ENCODE data around the gene OR14C36. TPM values are rescaled to one million over a fixed set of nuclear protein-coding genes. Genes with fewer than 3 reads are reported as not detected.
"Not testable (repeated sequence)": the region's sequence is repeated elsewhere in the genome, so short reads cannot be mapped to it uniquely, and the experiment has no call there.

Gene OR14C36, protein sequence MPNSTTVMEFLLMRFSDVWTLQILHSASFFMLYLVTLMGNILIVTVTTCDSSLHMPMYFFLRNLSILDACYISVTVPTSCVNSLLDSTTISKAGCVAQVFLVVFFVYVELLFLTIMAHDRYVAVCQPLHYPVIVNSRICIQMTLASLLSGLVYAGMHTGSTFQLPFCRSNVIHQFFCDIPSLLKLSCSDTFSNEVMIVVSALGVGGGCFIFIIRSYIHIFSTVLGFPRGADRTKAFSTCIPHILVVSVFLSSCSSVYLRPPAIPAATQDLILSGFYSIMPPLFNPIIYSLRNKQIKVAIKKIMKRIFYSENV
- total RNA-seq, result not detected in 2 replicates

DNA sequence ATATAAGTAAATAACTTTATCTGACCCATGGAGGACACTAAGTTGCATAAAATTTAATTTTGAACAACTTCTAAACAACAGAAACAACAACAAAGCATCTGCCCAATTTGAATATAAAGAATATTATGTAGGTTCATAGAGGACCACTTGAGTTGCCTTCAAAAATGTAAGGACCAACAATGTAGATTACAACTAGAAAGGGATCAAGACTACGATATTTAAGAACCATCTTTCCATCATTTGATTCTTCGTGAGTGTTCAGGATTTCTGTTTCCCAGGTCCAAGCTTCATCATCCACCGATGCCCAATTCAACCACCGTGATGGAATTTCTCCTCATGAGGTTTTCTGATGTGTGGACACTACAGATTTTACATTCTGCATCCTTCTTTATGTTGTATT, at the start of gene OR14C36:
Gene OR14C36 (plus strand): TSS at position 301 of the 400 bp plus-strand sequence. CDS start 0 bp downstream, at position 301.
- DNase-seq (ENCODE audit: low read depth in 2 of 2), result no peak

DNA sequence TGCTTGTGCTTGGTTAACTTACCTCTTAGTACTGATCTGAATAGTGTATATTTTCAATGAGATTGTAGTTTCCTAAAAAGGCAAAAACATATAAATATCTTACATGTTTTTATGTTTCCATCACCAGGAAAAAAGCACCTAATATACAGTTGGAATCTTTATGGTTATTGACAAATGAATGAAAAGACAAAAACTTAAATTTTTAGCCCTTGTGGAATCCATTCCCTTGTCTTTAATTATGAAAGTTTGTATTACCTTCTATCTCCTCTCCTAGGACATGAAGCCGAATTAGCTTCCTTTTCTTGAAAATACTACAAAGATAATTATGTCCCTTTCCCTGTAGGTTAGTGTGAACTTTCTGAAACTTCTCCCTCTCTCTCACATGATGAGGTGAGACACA, 45.3 kb upstream of the OR14C36 start, which contains the start of gene OR2T12:
Gene OR2T12 (minus strand): TSS at position 101 of the 400 bp plus-strand sequence. CDS start 7,846 bp downstream, outside the sequence.
- DNase-seq (ENCODE audit: low read depth in 2 of 2), result no peak

DNA sequence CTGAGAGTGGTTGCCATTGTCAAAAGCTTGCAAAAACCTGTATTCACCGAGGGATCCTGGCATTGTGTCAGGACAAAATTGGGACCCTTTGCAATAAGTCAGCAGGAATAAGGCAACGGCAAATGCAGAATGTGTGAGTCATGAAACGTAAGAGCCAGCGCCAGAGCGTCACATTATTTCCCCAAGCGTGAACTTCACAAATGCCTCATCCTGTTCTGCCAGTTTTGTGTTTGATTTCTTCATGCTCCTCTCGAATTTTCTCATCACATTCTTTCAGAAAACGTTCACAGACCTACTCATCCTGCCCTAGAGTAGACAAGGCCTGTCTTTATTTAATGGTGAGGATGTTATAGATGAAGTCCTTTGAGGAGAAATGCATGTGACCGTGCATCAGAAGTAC, 42.9 kb upstream of the OR14C36 start:
- not testable (repeated sequence) for DNase-seq (ENCODE audit: low read depth in 2 of 2)

DNA sequence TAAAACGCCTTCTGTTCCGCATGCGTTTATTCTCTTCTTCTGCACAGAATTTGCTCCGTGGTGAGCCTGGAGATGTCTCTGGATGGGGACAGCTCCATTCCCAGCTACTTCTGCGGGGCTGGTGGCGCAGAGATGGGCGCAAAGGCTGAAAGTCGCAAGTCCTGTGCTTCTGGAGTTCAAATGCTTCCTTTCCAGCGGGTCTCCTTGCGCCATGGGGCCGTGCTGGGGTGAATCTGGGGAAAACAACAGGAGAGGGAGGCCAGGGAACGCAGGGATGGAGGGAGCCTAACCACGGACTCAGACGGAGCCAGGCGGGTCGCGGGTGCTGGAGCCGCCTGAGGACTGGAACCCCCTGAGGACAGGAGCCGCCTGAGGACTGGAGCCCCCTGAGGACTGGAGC, 42.5 kb upstream of the OR14C36 start:
- DNase-seq (ENCODE audit: low read depth in 2 of 2), result no peak

DNA sequence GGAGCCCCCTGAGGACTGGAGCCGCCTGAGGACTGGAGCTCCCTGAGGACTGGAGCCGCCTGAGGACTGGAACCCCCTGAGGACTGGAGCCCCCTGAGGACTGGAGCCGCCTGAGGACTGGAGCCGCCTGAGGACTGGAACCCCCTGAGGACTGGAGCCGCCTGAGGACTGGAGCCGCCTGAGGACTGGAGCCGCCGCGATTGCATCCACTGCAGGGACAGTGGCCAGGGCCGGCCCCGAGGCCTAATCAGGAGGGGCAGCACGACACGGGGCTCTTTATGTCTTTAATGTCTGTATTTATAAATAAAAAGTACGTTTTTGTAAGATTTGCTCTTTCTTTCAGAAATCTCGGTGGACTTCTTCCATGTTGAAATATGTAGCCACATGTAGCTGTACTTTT, 41.8 kb upstream of the OR14C36 start:
- not testable (repeated sequence) for DNase-seq (ENCODE audit: low read depth in 2 of 2)

DNA sequence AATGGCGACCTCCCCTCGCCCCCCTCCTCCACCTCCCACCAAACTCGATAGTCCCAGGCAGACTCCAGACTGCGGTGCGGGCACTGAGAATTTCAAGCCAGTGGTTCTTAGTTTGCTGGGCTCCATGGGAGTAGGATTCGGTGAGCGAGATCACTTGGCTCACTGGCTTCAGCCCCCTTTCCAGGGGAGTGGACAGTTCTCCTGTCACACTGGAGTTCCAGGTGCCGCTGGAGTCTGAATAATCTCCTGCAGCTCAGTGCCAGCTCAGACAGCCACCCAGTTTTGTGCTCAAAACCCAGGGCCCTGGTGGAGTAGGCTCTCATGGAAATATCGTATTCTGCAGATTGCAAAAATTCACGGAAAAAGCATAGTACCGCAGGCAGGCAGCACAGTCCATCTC, 31.8 kb upstream of the OR14C36 start:
- DNase-seq (ENCODE audit: low read depth in 2 of 2), result no peak

DNA sequence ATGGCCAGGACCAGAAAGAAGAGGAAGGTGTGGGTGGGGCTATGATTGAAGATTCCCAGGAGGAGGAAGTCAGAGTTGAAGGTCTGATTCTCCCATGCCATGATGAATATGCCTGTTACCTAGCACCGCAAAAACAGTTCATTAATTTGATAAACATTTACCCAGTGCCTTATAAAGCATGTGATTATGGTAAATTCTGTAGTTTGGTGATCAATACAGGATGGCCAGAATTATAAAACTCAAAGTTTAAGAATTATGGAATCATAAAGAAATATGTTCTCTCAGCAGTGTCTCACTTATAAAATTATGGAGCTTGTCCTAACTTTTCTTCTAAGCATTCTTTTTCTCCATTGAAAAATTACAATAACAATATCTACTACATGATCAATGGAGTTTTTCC, 24.1 kb upstream of the OR14C36 start, which contains the start of gene OR2M7:
Gene OR2M7 (minus strand): TSS at position 101 of the 400 bp plus-strand sequence. CDS start 0 bp downstream, at position 101.
- DNase-seq (ENCODE audit: low read depth in 2 of 2), result no peak

DNA sequence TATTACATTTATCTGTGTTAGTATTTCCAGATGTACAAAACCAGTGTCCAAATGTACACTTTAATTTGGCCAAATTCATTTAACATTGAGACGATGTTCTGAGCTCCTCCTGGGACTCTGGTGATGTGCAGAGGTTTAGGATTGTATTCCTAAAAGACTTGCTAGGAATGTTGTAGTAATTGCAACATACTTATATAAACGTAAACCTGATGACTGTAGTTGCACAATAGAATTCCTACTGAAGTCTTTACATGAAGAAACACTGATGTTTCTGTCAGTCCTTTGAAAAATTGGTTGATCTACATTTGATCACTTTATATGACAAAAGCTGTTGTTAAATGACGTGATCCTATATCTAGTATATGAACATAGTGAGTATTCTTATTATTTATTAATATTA, 5.1 kb upstream of the OR14C36 start:
- DNase-seq (ENCODE audit: low read depth in 2 of 2), result no peak

DNA sequence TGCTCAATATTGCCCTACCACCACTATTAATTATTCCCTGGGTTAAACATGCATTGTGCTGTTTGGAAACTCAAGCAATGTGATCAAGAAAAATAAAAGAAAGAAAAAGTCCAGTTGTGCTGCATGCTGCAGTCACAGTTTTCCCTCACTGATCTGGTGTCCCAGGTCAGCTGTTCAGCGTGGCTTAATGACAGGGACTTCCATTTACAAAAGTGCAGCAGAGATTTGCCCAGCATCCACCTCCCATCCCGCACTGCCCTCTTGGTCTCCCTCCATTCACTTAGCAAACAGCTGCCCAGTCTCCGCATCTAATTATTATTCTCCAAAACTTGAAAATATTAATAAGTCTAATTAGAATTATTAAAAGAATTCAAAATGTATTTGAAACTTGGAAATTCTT, 10.8 kb downstream of the OR14C36 start:
- no peak for DNase-seq (ENCODE audit: low read depth in 2 of 2)

DNA sequence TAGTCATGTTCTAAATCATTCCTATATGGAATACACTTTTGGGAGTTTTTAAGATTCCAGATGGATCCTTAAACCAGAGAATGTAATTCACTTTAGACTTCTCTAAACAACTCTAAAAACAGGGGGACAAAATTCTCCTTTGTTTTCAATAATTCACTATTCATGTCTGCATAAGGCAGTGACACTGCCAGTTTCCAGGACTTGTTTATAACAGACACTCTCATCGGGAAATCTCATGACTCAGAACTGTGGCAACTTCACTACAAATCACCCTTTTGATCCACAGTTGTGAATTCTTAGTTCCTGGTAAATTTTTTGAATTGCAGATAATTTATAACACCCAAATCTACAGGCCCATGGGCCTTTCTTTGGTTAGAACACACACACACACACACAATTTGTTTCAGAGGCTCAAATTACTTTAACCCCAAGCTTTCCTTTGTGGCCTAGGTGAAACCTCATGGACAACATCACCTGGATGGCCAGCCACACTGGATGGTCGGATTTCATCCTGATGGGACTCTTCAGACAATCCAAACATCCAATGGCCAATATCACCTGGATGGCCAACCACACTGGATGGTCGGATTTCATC, 12.6 kb downstream of the OR14C36 start, which contains the start of gene OR2T4:
Gene OR2T4 (plus strand): TSS at position 545 of the 595 bp plus-strand sequence. CDS start 0 bp downstream, at position 545.
- DNase-seq (ENCODE audit: low read depth in 2 of 2), result no peak

DNA sequence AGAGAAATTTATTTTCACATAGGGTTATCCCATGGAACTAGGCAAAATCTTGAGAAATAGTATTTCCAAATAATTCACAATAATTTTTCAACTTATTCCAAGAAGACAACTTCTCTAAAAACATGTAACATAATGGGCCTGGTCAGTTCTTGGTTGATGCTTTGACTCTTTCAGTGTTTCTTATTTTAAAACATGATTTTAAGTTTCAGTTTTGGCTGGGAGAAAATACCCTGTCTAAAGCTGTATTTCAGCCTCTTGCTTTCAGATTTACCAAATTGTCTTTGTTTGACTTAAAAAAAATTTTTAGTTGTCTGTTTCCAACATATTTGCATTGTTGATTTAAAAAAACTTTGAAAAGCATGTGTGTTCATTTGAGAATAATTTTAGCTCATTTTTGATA, 18.0 kb downstream of the OR14C36 start:
- no peak for DNase-seq (ENCODE audit: low read depth in 2 of 2)

DNA sequence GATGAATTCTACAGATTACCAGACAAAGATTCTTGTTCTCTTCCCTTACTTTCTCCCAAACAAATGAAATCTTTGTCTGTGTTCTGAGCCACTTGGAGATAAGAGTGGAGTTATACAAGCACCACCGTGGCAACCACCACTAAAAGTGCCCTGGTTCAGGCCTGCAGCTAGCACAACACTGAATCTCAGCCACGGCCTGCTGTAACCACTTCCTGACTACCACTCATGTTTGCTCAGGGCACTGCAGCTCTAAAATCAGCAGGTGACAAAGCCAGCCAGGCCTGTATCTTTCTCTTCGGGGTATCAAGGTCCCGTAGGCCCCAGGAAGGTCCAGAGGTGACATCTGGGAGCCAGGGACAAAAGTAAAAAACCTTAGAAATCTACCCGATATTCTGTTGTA, 23.8 kb downstream of the OR14C36 start:
- DNase-seq (ENCODE audit: low read depth in 2 of 2), result no peak

DNA sequence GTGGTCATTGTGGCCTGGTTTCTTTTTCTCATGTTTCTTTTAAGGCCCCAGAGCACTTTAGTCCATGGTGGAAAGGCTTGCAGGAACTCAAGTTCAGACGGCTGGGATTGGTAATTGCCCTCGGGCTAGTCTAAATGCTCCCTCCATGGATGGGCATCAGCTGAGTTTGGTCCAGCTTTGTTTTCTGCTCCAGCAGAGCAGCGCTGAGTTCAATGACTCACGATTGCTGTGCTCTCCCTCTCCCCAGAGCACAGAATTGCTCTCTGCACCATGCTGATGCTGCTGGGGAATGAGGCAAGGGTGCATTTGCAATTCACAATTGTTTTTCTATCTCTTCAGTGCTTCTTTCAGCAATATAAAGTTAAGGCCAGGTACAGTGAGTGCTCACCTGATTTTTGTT, 25.2 kb downstream of the OR14C36 start:
- no peak for DNase-seq (ENCODE audit: low read depth in 2 of 2)

DNA sequence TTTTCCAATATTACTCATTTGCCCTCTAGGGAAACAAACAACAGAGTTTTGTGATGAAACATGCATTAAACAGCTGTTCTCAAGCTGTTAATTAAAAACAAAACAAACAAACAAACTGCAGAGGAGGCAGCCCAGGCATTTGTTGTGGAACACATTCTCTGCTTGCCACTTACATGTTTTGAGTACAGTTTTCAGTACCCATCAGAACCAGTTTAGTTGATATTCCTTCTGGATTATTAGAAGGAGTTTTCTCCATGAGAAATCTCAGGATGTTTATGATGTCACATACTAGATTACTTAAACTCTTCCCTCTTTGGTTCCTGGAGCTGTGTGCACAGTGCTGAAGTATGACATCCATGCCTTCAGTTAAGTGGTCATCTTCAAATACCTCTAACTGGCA, 26.9 kb downstream of the OR14C36 start, which contains the start of gene OR2T6:
Gene OR2T6 (plus strand): TSS at position 301 of the 400 bp plus-strand sequence. CDS start 11,863 bp downstream, outside the sequence.
- no peak for DNase-seq (ENCODE audit: low read depth in 2 of 2)

DNA sequence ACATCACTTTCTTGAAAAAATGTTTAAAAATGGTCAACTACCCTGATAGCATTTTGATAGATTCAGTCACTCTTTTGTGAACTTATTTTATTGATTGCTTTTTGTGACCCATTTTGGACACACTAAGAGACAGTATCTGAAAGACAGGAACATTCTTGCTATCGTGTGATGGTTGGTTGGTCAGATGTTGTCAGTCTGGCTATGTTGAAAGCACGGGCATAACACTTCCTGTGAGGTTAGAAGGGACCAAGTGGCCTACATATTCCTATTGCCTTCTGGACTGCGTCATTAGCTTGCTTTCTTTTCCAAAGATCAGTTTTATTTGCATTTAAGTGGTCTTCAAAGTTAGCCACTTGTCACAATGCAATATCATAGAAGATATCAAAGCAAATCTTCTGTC, 28.3 kb downstream of the OR14C36 start:
- no peak for DNase-seq (ENCODE audit: low read depth in 2 of 2)

DNA sequence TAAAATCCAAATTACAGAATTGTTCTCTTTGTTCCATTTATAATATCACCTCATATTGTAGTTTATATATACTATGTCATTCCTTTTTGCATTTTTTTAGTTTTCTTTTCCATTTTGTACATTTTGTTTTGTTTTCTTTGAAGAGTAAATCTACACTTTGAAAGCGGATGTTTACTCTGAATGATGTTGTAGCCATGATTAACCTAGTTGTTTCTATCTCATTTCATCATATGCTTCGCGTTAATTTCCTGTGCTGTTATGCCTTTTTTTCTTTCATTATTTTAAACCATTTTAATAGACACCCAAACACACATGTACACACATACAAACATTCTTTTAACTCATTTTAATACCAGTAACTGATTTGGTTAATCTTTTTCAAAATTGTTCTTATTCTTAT, 32.3 kb downstream of the OR14C36 start:
- no peak for DNase-seq (ENCODE audit: low read depth in 2 of 2)

DNA sequence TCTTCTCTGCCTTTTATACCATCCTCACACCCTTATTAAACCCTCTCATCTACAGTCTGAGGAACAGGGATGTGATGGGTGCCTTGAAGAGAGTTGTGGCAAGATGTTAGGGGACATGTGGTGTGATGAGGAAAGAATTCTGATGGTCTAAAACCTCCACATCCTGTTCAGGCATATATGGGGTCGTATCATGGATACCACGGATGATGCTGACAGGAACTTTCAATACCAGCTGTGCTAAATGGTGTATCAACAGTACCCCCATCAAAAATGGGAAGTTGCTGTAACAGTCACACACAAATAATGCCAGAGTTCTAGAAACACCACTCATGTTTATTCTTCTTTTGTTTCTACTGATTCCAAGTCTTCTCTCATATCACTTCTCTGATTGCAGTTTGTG, 39.9 kb downstream of the OR14C36 start:
- DNase-seq (ENCODE audit: low read depth in 2 of 2), result no peak

DNA sequence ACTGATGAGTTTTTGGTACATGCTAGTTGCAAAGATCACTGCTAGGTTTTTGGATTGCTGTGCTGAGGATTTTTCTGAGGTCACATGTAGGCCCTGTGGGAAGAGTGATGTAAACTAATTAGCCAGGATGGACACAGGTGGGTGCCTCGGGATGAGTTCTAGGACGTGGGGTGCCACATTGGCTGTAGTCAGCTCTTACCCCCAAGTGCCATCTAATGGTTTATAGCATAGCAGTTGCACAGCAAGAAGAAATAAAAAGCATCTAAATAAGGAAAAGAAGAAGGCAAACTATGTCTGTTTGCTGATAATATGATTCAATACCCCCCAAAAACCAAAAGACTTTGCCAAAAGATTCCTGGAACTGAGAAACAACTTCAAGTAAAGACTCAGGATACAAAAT, 44.5 kb downstream of the OR14C36 start:
- DNase-seq (ENCODE audit: low read depth in 2 of 2), result no peak

Other genes starting within 250 kb of the OR14C36 start
- not detected in 2 replicates for gene OR2M5, start 203.6 kb upstream of the OR14C36 start, total RNA-seq
- gene OR2M2, start 174.0 kb upstream of the OR14C36 start, total RNA-seq, result not detected in 2 replicates
- gene OR2M3, start 151.5 kb upstream of the OR14C36 start, total RNA-seq, result not detected in 2 replicates
- gene OR2M4, start 117.4 kb upstream of the OR14C36 start, total RNA-seq, result not detected in 2 replicates
- gene OR2T33, start 70.8 kb upstream of the OR14C36 start, total RNA-seq, result not detected in 2 replicates
- not detected in 2 replicates for gene OR2T12, start 45.4 kb upstream of the OR14C36 start, total RNA-seq
- not detected in 2 replicates for gene OR2M7, start 24.2 kb upstream of the OR14C36 start, total RNA-seq
- not detected in 2 replicates for gene OR2T4, start 12.9 kb downstream of the OR14C36 start, total RNA-seq
- gene OR2T6, start 27.0 kb downstream of the OR14C36 start, total RNA-seq, result not detected in 2 replicates
- not detected in 2 replicates for gene OR2T1, start 54.3 kb downstream of the OR14C36 start, total RNA-seq
- not detected in 2 replicates for gene OR2T2, start 96.9 kb downstream of the OR14C36 start, total RNA-seq
- not detected in 2 replicates for gene OR2T3, start 124.6 kb downstream of the OR14C36 start, total RNA-seq
- not detected in 2 replicates for gene OR2T5, start 139.8 kb downstream of the OR14C36 start, total RNA-seq
- gene OR2G6, start 159.3 kb downstream of the OR14C36 start, total RNA-seq, result not detected in 2 replicates
- not detected in 2 replicates for gene OR2T29, start 214.0 kb downstream of the OR14C36 start, total RNA-seq
- gene OR2T34, start 226.0 kb downstream of the OR14C36 start, total RNA-seq, result not detected in 2 replicates
- not detected in 2 replicates for gene OR2T10, start 248.9 kb downstream of the OR14C36 start, total RNA-seq